Peyer's patch (tissue), 4 donors: ENCODE measurements around the gene KCNK10.

ENCODE experiments used
- POLR2A ChIP-seq, 2 donors: fragments of 450-650 bp; IDR thresholded peaks; one replicate each; pipeline ENCODE4 v1.5.1; 2017; ENCODE audit warnings: antibody characterized with exemption in 2 of 2, mild to moderate bottlenecking in 2 of 2, moderate library complexity in 2 of 2
- TF ChIP-seq, protein P1 (sequence below), 6 experiments: fragments of 450-650 bp in 4 of 6; fragments of 200-600 bp in 2 of 6; sonication (generic) in 1 of 6; IDR thresholded peaks; one replicate each; pipeline ENCODE4 v1.5.1; 2017 to 2019; ENCODE audit warnings: antibody characterized with exemption in 6 of 6, mild to moderate bottlenecking in 3 of 6, moderate library complexity in 1 of 6

DNA sequence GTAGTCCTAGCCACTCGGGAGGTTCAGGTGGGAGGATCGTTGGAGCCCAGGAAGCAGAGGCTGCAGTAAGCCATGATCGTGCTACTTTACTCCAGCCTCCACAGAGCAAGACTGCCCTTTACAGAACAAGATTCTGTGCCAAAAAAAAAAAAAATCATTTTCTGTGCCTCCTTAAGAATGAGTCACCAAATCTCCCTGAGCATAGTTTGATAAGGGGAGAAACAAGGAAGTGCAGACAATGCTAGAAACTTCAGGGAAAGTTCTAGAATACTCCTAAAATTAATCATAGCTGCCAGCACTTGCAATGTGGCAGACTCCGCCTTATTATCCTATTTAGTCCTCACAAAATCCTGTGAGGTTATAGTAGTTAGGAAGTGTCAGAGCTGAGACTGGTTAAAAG, 74.5 kb downstream of the KCNK10 start:
- TF ChIP-seq, protein P1, sequence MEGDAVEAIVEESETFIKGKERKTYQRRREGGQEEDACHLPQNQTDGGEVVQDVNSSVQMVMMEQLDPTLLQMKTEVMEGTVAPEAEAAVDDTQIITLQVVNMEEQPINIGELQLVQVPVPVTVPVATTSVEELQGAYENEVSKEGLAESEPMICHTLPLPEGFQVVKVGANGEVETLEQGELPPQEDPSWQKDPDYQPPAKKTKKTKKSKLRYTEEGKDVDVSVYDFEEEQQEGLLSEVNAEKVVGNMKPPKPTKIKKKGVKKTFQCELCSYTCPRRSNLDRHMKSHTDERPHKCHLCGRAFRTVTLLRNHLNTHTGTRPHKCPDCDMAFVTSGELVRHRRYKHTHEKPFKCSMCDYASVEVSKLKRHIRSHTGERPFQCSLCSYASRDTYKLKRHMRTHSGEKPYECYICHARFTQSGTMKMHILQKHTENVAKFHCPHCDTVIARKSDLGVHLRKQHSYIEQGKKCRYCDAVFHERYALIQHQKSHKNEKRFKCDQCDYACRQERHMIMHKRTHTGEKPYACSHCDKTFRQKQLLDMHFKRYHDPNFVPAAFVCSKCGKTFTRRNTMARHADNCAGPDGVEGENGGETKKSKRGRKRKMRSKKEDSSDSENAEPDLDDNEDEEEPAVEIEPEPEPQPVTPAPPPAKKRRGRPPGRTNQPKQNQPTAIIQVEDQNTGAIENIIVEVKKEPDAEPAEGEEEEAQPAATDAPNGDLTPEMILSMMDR (IDR thresholded peaks at IDR 0.05), result no peak
- no peak for TF ChIP-seq POLR2A (IDR thresholded peaks at IDR 0.05)
